Tibial nerve (tissue), 4 donors: ENCODE results near the gene FASLG. TPM values are rescaled to one million over a fixed set of nuclear protein-coding genes. Genes with fewer than 3 reads are reported as not detected.

ENCODE experiments used
- DNase-seq, 2 donors: peaks; one replicate each; pipeline ENCODE4 v3.0.0-alpha.2; 2019; ENCODE audit warnings: low spot score in 2 of 2
- H3K27ac ChIP-seq, 4 donors: fragments of 200-600 bp; sonication (generic) in 3 of 4; one replicate each; pipeline ENCODE4 v1.5.1; 2017 to 2019; ENCODE audit warnings: mild to moderate bottlenecking in 1 of 4
- H3K27me3 ChIP-seq, 2 donors: fragments of 200-600 bp; sonication (generic) in 1 of 2; one replicate each; pipeline versions ENCODE4 v1.5.1 to v1.6.0; 2017 to 2019
- H3K36me3 ChIP-seq, 3 donors: fragments of 200-600 bp; sonication (generic); one replicate each; pipeline ENCODE4 v1.5.1; 2018 to 2019
- H3K4me1 ChIP-seq, 4 donors: fragments of 200-600 bp; sonication (generic) in 3 of 4; one replicate each; pipeline ENCODE4 v1.5.1; 2017 to 2019
- H3K4me3 ChIP-seq, 4 donors: fragments of 200-600 bp; sonication (generic) in 3 of 4; one replicate each; pipeline ENCODE4 v1.5.1; 2017 to 2019; ENCODE audit warnings: mild to moderate bottlenecking in 1 of 4, moderate library complexity in 1 of 4
- H3K9me3 ChIP-seq, 4 donors: fragments of 200-600 bp; sonication (generic) in 3 of 4; one replicate each; pipeline ENCODE4 v1.5.1; 2017 to 2019
- EP300 ChIP-seq, 2 donors: sonication (generic); formaldehyde crosslinking; IDR thresholded peaks; one replicate each; pipeline ENCODE4 v1.6.1; 2017; ENCODE audit warnings: antibody characterized with exemption in 2 of 2, mild to moderate bottlenecking in 1 of 2
- POLR2A ChIP-seq, 2 donors: fragments of 450-650 bp; IDR thresholded peaks; one replicate each; pipeline ENCODE4 v1.6.1; 2017; ENCODE audit warnings: antibody characterized with exemption in 2 of 2, mild to moderate bottlenecking in 2 of 2, moderate library complexity in 2 of 2
- WGBS, 2 donors: methylation state at CpG; one replicate each; pipeline ENCODE4 v1.1.5; 2018; 5-methylcytosine and 5-hydroxymethylcytosine counted together
- total RNA-seq, 4 donors: library from RNA; depleted of rRNA; stranded (reverse); fragments of >200 nt; gene quantifications; one replicate each; pipeline ENCODE4 v1.1.0, GENCODE V29; 2016
- TF ChIP-seq, protein P1 (sequence below), 5 experiments: fragments of 200-600 bp in 3 of 5; fragments of 450-650 bp in 2 of 5; sonication (generic) in 3 of 5; IDR thresholded peaks; one replicate each; pipeline ENCODE4 v1.5.1; 2016 to 2019; ENCODE audit warnings: antibody characterized with exemption in 5 of 5, mild to moderate bottlenecking in 3 of 5, moderate library complexity in 2 of 5

The FASLG gene
- total RNA-seq, 4 donors from 2014 or later: not detected

DNA sequence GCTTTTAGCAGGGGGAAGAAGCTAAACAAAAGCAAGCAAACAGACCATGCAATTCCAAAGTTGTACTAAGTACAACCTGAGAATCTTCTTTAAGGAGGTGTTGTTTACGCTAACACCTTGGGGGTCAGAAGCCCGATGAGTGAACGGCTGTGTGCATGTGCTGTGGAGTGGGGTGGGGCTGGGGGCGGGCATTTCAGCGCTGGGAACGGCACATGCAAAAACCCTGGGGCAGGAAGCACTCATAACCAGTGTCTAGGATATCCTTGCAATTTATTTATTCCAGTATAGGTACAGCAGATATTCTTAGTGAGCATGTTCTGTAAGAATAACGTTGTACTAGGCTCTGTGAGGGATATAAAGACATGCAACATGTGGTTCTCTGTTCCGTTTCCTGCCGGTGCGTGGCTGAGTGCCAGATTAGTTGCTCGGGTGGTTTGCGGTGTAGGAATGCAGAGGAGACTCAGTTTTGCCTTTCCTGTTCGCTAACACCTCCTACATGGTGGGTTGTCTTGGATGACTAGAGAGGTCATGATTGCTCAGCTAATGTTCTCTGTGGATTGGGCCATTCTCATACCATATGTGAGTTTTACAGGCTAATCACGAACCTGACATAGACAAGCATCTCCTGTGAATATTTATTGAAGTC is 3.7 kb downstream of the FASLG start:
- Histone ChIP-seq H3K27me3 (no peaks in the 10 kb centered on the region), H3K36me3 (no peaks in the 10 kb centered on the region), H3K9me3 (no peaks in the 10 kb centered on the region), H3K4me3 (no peak overlapping the region), H3K4me1 (no peaks in the 10 kb centered on the region), H3K27ac (no peak overlapping the region)
- TF ChIP-seq POLR2A (IDR thresholded peaks at IDR 0.05) (no peak), EP300 (IDR thresholded peaks at IDR 0.05) (no peak)
- TF ChIP-seq, protein P1, sequence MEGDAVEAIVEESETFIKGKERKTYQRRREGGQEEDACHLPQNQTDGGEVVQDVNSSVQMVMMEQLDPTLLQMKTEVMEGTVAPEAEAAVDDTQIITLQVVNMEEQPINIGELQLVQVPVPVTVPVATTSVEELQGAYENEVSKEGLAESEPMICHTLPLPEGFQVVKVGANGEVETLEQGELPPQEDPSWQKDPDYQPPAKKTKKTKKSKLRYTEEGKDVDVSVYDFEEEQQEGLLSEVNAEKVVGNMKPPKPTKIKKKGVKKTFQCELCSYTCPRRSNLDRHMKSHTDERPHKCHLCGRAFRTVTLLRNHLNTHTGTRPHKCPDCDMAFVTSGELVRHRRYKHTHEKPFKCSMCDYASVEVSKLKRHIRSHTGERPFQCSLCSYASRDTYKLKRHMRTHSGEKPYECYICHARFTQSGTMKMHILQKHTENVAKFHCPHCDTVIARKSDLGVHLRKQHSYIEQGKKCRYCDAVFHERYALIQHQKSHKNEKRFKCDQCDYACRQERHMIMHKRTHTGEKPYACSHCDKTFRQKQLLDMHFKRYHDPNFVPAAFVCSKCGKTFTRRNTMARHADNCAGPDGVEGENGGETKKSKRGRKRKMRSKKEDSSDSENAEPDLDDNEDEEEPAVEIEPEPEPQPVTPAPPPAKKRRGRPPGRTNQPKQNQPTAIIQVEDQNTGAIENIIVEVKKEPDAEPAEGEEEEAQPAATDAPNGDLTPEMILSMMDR (IDR thresholded peaks at IDR 0.05): no peak
- 52 to 54% methylated on average over 14 of the region's 14 CpGs for WGBS, 2 donors
- peak in 1 of 2 donors; percentile 42 for DNase-seq

DNA sequence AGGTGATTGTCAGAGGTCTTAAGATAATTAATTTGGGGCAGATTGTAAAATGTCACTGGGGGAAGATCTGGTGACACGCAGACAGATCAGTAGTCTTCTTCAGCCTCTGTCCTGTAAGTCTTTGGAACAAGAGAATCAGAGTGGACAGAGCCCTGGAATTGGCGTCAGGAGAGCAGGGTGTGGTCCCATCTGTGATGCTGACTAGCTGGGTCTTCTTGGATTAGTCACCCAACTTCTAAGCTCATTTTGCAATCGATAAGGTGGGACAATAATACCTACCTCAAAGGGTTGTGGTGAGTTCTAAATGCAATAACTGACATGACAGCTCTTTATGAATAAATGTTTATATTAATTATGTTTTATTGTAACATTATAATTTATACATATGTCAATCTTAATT is 4.8 kb downstream of the FASLG start:
- DNase-seq: no peak
- WGBS, 2 donors: 85 to 91% methylated on average over 3 of the region's 3 CpGs
- H3K4me1 ChIP-seq: no peaks in the 10 kb centered on the region
- no peak overlapping the region for H3K4me3 ChIP-seq
- H3K36me3 ChIP-seq: no peaks in the 10 kb centered on the region
- H3K9me3 ChIP-seq: no peaks in the 10 kb centered on the region
- TF ChIP-seq POLR2A (IDR thresholded peaks at IDR 0.05) (no peak), EP300 (IDR thresholded peaks at IDR 0.05) (no peak)
- TF ChIP-seq, protein P1 (IDR thresholded peaks at IDR 0.05): no peak
- no peak overlapping the region for H3K27ac ChIP-seq
- no peaks in the 10 kb centered on the region for H3K27me3 ChIP-seq

DNA sequence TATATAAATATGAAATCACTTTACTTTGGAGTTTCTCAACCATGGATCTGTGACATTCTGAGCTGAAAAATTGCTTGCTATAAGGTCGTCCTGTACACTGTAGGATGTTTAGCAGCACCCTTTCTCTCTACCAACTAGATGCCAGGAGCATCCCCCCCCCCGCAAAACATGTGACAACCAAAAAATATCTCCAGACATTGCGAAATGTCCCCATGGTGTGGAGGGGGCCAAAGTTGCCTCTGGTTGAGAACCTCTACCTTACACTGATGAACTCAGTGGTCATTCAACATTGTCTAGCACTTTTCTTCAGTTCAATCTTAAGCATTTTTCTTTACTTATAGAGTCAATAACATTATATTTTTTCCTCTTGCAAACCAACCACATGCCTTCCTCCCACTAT is 9.2 kb downstream of the FASLG start:
- H3K27ac ChIP-seq: no peak overlapping the region
- H3K9me3 ChIP-seq: no peaks in the 10 kb centered on the region
- H3K4me3 ChIP-seq: no peak overlapping the region
- WGBS, 2 donors: 82 to 86% methylated on average over 3 of the region's 3 CpGs
- DNase-seq: no peak
- no peaks in the 10 kb centered on the region for H3K36me3 ChIP-seq
- no peaks in the 10 kb centered on the region for H3K27me3 ChIP-seq
- H3K4me1 ChIP-seq: no peaks in the 10 kb centered on the region
- no peak for TF ChIP-seq EP300 (IDR thresholded peaks at IDR 0.05)

DNA sequence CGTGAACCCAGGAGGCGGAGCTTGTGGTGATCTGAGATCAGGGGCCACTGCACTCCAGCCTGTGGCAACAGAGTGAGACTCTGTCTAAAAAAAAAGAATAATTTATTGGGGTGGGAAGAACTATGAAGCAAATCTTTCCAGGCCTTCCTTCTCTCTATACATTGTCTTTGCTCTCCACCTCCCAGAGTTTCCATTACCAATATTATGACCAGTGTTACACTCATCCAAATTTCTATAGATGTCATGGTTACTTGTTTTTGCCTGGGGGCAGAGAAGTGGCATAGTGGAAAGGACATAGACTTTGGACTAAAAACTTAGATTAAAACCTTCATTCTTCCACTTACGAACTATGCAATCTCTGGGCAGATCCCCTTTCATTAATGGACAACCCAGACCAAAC is 10.1 kb downstream of the FASLG start:
- no peak for DNase-seq
- Histone ChIP-seq H3K4me1 (no peaks in the 10 kb centered on the region), H3K4me3 (no peak overlapping the region), H3K27me3 (no peaks in the 10 kb centered on the region), H3K27ac (no peak overlapping the region), H3K36me3 (no peaks in the 10 kb centered on the region), H3K9me3 (no peaks in the 10 kb centered on the region)
- TF ChIP-seq, protein P1 (IDR thresholded peaks at IDR 0.05): no peak
- no peak for TF ChIP-seq EP300 (IDR thresholded peaks at IDR 0.05)
- TF ChIP-seq POLR2A (IDR thresholded peaks at IDR 0.05): no peak
- WGBS, 2 donors: 93 to 95% methylated on average over 3 of the region's 3 CpGs

DNA sequence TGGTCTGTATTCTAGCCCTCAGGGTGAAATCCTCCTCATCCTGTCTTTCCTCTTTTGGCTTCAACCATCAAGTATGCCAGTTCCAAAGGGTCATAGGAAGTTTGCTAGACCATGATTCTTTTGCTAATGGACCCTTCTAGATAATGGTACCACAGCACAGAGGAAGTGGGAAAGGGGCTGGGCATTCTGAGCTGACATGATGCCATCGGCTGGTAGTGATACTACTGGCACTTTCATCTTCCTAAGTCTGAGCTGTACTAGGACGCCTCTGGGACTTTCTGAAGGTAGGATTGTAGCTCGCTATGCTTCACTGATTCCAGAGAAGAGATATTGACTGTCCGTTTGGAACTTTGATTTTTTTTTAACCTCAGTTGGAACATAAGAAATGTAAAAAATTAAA is 11.4 kb downstream of the FASLG start:
- Histone ChIP-seq H3K27me3 (no peaks in the 10 kb centered on the region), H3K36me3 (no peaks in the 10 kb centered on the region), H3K9me3 (no peaks in the 10 kb centered on the region), H3K4me3 (no peak overlapping the region), H3K4me1 (no peaks in the 10 kb centered on the region), H3K27ac (no peak overlapping the region)
- 78 to 85% methylated on average over 4 of the region's 4 CpGs for WGBS, 2 donors
- TF ChIP-seq POLR2A (IDR thresholded peaks at IDR 0.05) (no peak), EP300 (IDR thresholded peaks at IDR 0.05) (no peak)
- TF ChIP-seq, protein P1 (IDR thresholded peaks at IDR 0.05): no peak
- DNase-seq: no peak

DNA sequence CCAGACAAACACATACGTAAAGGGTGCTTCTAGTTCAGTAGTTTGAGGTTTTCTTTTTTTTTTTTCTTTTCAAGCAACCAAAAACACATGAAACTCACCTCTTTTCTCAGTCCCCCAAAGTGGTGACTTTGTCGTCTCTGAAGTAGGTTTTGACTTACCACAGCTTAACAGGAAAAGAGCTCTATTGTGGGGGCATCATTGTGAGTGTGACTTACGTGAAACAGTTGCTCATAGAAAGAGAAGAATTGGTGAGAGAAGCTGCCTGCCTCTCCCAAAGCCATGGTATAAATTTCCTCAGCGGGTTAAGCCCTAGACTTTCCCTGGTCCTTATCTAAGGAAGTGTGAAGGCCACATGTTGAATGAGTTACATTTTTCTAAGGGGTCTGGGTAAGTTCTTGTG is 11.9 kb downstream of the FASLG start:
- Histone ChIP-seq H3K4me1 (no peaks in the 10 kb centered on the region), H3K4me3 (no peak overlapping the region), H3K27me3 (no peaks in the 10 kb centered on the region), H3K9me3 (no peaks in the 10 kb centered on the region), H3K27ac (no peak overlapping the region), H3K36me3 (no peaks in the 10 kb centered on the region)
- 68 to 70% methylated on average over 4 of the region's 4 CpGs for WGBS, 2 donors
- TF ChIP-seq, protein P1 (IDR thresholded peaks at IDR 0.05): no peak
- TF ChIP-seq POLR2A (IDR thresholded peaks at IDR 0.05) (no peak), EP300 (IDR thresholded peaks at IDR 0.05) (no peak)
- no peak for DNase-seq
